ENCODE data around the gene TMPRSS7.

DNA sequence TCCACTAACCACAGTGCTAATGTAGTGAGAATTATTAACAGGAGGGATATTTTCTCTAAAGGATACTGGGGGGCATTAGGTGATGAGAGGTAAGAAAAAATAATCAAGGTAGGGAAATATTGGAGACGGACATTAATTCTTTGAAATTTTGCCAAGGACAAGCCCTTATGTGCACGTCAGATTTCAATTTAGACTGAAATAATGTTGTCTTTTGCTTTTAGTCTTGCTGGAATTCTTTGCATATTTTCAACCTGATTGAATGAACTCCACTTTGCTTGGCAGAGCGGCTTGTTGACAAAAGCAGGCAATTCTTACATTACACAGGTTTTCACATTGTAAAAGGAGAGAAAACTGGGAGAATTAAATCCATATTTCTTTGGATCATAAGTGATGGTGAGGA lies 26.6 kb downstream of the TMPRSS7 start:
- no peak for TF ChIP-seq EZH2 (IDR thresholded peaks at IDR 0.05; ENCODE audit: low read length)
- TF ChIP-seq, protein P1, sequence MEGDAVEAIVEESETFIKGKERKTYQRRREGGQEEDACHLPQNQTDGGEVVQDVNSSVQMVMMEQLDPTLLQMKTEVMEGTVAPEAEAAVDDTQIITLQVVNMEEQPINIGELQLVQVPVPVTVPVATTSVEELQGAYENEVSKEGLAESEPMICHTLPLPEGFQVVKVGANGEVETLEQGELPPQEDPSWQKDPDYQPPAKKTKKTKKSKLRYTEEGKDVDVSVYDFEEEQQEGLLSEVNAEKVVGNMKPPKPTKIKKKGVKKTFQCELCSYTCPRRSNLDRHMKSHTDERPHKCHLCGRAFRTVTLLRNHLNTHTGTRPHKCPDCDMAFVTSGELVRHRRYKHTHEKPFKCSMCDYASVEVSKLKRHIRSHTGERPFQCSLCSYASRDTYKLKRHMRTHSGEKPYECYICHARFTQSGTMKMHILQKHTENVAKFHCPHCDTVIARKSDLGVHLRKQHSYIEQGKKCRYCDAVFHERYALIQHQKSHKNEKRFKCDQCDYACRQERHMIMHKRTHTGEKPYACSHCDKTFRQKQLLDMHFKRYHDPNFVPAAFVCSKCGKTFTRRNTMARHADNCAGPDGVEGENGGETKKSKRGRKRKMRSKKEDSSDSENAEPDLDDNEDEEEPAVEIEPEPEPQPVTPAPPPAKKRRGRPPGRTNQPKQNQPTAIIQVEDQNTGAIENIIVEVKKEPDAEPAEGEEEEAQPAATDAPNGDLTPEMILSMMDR (optimal IDR thresholded peaks at IDR 0.05 in 1 of 3, IDR thresholded peaks at IDR 0.05 in 1 of 3, conservative IDR thresholded peaks at IDR 0.05 in 1 of 3; ENCODE audit: extremely low read depth in 1 of 3, insufficient read depth in 2 of 3, low read length in 3 of 3), result no peak
